ENCODE measurements around the gene C5orf15.

DNA sequence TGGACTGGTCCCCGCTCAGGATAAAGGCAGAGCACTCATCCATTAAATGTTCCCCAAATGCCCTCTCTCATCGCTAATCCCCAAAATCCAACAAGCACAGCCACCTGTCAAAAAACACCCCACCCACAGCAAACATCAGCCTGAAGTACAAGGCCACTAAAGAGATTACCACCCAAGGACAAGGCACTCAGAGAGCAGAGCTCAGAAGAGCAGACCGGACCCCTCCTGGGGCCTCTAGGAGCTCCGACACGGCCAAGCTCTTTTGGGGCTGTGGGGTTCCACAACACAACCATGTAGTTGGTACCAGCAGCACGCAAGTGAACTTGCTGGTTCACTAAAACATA is 26.5 kb upstream of the C5orf15 start:
- TF ChIP-seq, protein P1, sequence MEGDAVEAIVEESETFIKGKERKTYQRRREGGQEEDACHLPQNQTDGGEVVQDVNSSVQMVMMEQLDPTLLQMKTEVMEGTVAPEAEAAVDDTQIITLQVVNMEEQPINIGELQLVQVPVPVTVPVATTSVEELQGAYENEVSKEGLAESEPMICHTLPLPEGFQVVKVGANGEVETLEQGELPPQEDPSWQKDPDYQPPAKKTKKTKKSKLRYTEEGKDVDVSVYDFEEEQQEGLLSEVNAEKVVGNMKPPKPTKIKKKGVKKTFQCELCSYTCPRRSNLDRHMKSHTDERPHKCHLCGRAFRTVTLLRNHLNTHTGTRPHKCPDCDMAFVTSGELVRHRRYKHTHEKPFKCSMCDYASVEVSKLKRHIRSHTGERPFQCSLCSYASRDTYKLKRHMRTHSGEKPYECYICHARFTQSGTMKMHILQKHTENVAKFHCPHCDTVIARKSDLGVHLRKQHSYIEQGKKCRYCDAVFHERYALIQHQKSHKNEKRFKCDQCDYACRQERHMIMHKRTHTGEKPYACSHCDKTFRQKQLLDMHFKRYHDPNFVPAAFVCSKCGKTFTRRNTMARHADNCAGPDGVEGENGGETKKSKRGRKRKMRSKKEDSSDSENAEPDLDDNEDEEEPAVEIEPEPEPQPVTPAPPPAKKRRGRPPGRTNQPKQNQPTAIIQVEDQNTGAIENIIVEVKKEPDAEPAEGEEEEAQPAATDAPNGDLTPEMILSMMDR (IDR thresholded peaks at IDR 0.05; ENCODE audit: low read depth, low read length, missing input control): no peak
- TF ChIP-seq, protein P2, sequence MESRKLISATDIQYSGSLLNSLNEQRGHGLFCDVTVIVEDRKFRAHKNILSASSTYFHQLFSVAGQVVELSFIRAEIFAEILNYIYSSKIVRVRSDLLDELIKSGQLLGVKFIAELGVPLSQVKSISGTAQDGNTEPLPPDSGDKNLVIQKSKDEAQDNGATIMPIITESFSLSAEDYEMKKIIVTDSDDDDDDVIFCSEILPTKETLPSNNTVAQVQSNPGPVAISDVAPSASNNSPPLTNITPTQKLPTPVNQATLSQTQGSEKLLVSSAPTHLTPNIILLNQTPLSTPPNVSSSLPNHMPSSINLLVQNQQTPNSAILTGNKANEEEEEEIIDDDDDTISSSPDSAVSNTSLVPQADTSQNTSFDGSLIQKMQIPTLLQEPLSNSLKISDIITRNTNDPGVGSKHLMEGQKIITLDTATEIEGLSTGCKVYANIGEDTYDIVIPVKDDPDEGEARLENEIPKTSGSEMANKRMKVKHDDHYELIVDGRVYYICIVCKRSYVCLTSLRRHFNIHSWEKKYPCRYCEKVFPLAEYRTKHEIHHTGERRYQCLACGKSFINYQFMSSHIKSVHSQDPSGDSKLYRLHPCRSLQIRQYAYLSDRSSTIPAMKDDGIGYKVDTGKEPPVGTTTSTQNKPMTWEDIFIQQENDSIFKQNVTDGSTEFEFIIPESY (IDR thresholded peaks at IDR 0.05): no peak
- TF ChIP-seq, protein P3, sequence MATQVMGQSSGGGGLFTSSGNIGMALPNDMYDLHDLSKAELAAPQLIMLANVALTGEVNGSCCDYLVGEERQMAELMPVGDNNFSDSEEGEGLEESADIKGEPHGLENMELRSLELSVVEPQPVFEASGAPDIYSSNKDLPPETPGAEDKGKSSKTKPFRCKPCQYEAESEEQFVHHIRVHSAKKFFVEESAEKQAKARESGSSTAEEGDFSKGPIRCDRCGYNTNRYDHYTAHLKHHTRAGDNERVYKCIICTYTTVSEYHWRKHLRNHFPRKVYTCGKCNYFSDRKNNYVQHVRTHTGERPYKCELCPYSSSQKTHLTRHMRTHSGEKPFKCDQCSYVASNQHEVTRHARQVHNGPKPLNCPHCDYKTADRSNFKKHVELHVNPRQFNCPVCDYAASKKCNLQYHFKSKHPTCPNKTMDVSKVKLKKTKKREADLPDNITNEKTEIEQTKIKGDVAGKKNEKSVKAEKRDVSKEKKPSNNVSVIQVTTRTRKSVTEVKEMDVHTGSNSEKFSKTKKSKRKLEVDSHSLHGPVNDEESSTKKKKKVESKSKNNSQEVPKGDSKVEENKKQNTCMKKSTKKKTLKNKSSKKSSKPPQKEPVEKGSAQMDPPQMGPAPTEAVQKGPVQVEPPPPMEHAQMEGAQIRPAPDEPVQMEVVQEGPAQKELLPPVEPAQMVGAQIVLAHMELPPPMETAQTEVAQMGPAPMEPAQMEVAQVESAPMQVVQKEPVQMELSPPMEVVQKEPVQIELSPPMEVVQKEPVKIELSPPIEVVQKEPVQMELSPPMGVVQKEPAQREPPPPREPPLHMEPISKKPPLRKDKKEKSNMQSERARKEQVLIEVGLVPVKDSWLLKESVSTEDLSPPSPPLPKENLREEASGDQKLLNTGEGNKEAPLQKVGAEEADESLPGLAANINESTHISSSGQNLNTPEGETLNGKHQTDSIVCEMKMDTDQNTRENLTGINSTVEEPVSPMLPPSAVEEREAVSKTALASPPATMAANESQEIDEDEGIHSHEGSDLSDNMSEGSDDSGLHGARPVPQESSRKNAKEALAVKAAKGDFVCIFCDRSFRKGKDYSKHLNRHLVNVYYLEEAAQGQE (IDR thresholded peaks at IDR 0.05): no peak
- TF ChIP-seq, protein P4, sequence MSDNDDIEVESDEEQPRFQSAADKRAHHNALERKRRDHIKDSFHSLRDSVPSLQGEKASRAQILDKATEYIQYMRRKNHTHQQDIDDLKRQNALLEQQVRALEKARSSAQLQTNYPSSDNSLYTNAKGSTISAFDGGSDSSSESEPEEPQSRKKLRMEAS (IDR thresholded peaks at IDR 0.05): no peak
- TF ChIP-seq, protein P5, sequence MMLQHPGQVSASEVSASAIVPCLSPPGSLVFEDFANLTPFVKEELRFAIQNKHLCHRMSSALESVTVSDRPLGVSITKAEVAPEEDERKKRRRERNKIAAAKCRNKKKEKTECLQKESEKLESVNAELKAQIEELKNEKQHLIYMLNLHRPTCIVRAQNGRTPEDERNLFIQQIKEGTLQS (IDR thresholded peaks at IDR 0.05): no peak
- TF ChIP-seq JUND (IDR thresholded peaks at IDR 0.05) (no peak), RAD21 (IDR thresholded peaks at IDR 0.05) (no peak), SP1 (IDR thresholded peaks at IDR 0.05) (no peak), FOXA1 (IDR thresholded peaks at IDR 0.05) (no peak), EGR1 (IDR thresholded peaks at IDR 0.05; ENCODE audit: low read depth in 2 of 2) (no peak), HNF4A (conservative IDR thresholded peaks at IDR 0.05) (no peak), GABPA (IDR thresholded peaks at IDR 0.05 in 1 of 2, conservative IDR thresholded peaks at IDR 0.05 in 1 of 2) (no peak), NR2F2 (IDR thresholded peaks at IDR 0.05) (no peak)
